GM19193 (cell line): Measurements from ENCODE around the gene TRMU.

Experiments
- POLR2A ChIP-seq: IDR thresholded peaks from 4 replicates; pipeline ENCODE4 v1.6.1; 2011; ENCODE audit not compliant: insufficient read depth, insufficient read length; ENCODE audit errors: extremely low read depth

TRMU gene

GRCh38 chr22:46322711-46323110 is 12.8 kb upstream of the TRMU start:
- no peak for TF ChIP-seq POLR2A

DNA sequence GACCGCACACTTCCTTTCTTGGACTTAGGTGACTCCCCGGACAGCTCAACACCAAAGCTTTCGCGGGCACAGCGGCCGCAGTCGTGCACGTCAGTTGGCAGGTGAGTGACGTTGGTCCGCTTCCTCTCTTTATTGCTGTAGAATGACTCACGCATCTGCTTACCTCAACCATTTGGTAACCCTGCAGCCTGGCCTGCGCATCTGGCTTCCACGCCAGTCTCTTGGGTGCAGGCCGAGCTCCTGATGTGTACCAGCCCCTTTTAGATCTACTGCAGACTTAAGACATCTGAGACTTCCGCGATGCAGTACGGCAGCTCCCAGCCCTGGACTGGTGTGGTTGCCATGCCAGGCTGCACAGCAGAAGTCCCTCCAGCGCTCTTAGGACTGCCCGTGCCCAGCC is 12.4 kb upstream of the TRMU start:
- no peak for TF ChIP-seq POLR2A

DNA sequence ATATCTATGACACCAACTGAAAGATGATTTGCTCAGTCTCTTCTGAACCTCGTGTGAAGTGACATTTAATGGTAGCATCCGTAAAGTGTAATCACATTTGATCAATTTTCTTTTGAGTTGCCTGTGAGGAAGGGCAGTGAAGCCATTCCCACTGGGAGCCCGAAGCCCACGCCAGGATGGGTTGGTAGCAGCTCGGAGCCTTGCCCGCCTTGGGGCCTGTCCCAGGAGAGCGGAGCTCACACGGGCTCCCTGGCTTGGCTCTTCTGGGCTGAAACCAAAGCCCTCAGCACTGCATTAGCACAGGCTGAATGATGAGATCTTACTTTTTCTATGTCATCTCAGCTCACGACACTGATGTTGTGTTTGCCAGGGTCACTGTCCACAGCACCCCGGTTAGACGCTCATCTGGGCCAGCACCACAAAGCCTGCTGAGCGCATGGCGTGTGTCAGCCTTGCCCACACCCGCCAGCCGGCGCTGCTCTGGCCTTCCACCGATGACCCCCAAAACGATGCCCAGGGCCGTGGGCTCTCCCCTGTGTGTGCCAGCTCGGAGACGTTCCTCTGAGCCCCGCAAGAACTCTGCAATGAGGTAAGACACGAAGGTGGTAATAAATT is 9.3 kb upstream of the TRMU start:
- no peak for TF ChIP-seq POLR2A

- TF ChIP-seq POLR2A: no peak
Observed at GRCh38 chr22:46327691-46328465, 7.6 kb upstream of the TRMU start.

GRCh38 chr22:46328797-46329196 is 6.7 kb upstream of the TRMU start:
- TF ChIP-seq POLR2A: no peak

DNA sequence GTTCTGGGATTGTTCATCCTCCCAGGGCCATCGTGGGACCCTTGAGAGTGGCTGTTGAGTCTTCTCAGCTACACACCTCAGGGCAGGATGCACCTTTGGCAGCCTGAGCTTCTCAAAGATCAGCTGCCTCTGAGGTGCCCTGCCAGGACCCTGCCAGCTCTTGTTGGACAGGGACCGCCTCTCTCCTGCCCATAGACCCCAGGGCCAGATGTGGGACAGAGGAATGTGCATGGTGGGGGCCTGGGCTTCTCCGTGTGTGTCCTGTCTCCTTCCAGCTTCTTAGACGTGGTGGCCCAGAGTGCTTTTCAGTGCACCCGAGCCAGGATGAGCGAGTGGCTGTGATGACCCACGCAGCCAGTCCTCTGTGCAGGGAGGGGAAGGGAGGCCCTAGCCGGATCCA is 5.9 kb upstream of the TRMU start:
- no peak for TF ChIP-seq POLR2A

- no peak for TF ChIP-seq POLR2A
Observed at GRCh38 chr22:46330426-46330825, 5.1 kb upstream of the TRMU start.

DNA sequence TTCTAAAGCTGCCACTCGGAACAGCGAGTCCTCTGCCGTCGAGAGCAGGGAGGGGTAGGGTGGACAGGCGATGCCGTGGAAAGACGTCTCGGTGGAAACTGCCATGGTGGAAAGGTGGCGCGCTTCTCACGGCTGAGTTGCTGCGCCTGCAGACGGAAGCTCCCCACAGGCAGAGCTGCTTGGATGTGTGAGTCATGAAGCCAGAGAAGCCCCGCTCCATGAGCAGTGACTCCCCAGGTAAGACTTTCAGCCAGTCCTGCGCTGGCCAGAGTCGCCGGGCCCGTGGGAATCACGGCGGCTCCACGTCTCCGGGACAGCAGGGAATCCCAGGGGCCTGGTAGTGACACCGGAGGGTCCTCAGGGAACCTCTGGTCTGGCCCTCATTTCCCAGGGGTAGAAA is 4.0 kb upstream of the TRMU start:
- TF ChIP-seq POLR2A: no peak

DNA sequence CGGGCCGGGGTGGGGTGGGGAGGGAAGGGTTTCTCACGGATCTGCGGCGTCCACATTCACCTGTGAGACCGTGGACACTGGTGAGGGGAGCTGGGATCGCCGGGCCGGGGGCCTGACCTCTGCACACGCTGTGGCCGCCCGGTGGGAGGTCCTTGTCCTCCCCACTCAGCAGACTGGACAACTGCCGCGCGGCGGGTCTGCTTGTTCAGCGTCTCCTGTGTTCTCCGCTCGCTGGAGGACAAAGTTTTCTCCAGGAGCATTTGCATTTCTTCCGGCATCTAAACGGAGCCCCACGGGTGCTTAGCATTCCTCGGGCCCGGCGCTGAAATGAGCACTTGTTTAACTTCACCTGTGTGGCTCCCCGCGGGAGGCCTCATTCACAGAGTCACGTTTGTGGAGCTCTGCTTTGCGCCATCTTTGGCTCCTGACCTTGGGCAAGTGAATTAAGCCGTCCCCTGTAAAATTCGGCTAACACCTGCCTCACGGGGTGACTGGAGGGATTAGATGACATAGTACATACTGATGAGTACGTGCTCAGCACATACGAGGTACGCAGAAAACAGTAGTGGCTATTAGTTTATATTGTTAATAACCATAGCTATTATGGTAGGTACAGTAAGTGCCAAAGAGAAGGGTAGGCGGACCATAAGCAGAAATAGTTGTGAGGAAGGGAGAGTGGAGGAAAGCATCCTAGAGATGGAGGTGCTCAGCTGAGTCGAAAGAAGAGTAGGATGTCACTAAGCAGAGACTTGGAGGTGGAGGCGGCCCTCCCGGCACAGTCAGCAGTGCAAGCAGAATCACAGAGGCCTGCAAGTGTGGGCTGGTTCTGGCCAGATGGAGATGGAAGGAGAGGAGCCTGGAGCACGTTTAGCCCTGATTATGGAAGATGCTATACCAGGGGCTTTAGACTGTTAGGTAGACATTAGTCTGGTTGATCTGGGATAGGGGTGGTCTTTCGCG is 885 bp downstream of the TRMU start:
- TF ChIP-seq POLR2A: no peak

DNA sequence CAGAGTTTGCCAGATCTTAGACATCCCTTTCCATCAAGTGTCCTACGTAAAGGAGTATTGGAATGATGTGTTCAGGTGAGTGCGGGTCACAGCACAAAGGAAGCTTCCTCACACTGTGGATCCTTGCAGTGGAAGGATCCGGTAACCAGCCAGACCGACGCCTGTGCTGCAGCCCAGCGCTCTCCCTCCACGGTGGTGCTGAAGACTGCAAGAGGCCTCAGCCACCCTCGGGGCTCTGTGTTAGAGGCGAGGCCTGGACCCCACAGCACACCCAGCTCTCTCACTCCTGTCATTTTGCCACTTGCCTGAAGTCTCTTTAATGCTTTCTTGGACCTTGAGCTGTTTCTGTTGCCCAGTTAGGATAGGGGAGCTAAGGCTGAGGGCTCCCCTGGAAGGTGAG is 2.4 kb downstream of the TRMU start:
- TF ChIP-seq POLR2A: no peak

GRCh38 chr22:46338636-46339035 is 3.1 kb downstream of the TRMU start:
- TF ChIP-seq POLR2A: no peak

- no peak for TF ChIP-seq POLR2A
Observed at GRCh38 chr22:46339956-46340355, 4.4 kb downstream of the TRMU start.

- no peak for TF ChIP-seq POLR2A
Observed at GRCh38 chr22:46340676-46341075, 5.2 kb downstream of the TRMU start.

DNA sequence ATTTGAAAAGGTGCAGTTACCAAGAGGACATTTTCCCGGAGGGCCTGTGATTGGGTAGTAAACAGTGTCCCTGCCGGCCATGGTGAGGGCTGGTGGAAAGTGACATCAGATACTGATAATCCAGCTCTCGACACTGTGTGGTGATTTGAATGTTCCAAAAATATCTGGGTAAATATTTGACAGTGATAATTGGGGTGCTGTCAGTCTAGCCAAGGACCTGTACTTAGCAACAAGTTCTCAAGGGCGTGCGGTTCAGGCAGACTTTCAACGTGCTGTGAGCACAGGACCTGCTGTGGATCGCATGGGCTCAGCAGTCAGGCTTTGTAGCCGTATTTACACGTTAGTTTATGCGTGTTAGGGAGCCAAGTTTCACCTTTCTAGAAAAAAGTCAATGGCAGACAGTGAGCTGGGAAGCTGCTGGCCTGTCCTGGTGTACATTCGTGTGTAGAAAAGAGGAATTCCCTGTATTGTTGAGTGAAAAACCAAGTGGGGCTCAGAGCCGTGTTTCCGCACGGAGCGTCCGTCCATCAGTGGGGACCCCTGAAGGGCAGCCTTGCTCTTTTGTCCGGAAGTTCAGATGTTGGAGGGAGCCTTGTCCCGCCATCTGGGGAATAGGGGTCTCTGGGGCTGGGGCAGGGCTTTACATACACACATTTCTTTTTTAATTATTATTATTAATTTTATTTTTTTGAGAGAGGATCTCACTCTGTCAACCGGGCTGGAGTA is 11.3 kb downstream of the TRMU start:
- no peak for TF ChIP-seq POLR2A

DNA sequence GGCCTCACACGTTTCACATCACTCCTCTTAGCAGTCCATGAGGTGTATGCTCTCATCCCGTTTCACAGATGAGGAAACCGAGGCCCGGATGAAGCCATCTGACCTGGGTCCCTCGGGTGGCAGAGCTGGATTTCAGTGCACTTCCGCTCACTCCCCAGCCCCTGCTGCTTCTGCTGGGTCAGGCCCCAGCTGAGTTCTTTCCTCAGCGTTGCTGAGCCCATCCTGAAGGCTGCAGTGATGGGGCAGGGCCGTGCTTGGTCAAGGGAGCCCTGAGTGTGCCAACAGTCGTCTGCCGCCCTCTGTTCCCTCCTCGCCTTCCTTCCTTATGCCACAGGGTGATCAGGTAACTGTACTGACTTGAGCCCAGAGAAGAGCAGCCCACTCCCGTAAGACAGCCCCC is 12.1 kb downstream of the TRMU start:
- no peak for TF ChIP-seq POLR2A
